Hematopoietic multipotent progenitor cell treated with erythropoietin and hydrocortisone succinate and interleukin-3 and kit ligand, for 6 days (in vitro differentiated cells): Measurements from ENCODE around the gene ZNF552.
"Not testable (repeated sequence)": the region's sequence is repeated elsewhere in the genome, so short reads cannot be mapped to it uniquely, and the experiment has no call there.

Experiments used
- DNase-seq: peaks from one replicate; pipeline ENCODE4 v3.0.0-alpha.2; 2015

Gene ZNF552

GRCh38 chr19:57817976-57818375 is 3.3 kb upstream of the ZNF552 start:
- no peak for DNase-seq

- peak; percentile 42 for DNase-seq
These were observed 1.9 kb upstream of the ZNF552 start for GRCh38 chr19:57816652-57817051.

GRCh38 chr19:57815247-57816075 is 748 bp upstream of the ZNF552 start:
- no peak for DNase-seq

GRCh38 chr19:57813919-57814504 is 701 bp downstream of the ZNF552 start:
- DNase-seq, result peak; percentile 21

GRCh38 chr19:57812975-57813820 is 1.5 kb downstream of the ZNF552 start:
- DNase-seq, result not testable (repeated sequence)

- peak; percentile 59 for DNase-seq
These were observed 2.5 kb downstream of the ZNF552 start for GRCh38 chr19:57812226-57812625.

- peak; percentile 27 for DNase-seq
These were observed 4.1 kb downstream of the ZNF552 start for GRCh38 chr19:57810410-57811295.

- no peak for DNase-seq
These were observed 7.2 kb downstream of the ZNF552 start for GRCh38 chr19:57807541-57807940.

GRCh38 chr19:57803594-57804325 is 11.0 kb downstream of the ZNF552 start:
- peak; percentile 73 for DNase-seq

- DNase-seq, result no peak
These were observed 11.5 kb downstream of the ZNF552 start for GRCh38 chr19:57803265-57803593.

GRCh38 chr19:57802269-57802668 is 12.4 kb downstream of the ZNF552 start:
- DNase-seq, result peak; percentile 15

- no peak for DNase-seq
These were observed 14.0 kb downstream of the ZNF552 start for GRCh38 chr19:57800696-57801095.

- DNase-seq, result not testable (repeated sequence)
These were observed 18.1 kb downstream of the ZNF552 start for GRCh38 chr19:57796580-57796979.

GRCh38 chr19:57789288-57789687 is 25.4 kb downstream of the ZNF552 start:
- no peak for DNase-seq

- DNase-seq, result no peak
These were observed 26.5 kb downstream of the ZNF552 start for GRCh38 chr19:57788114-57788692.

- DNase-seq, result no peak
These were observed 27.8 kb downstream of the ZNF552 start for GRCh38 chr19:57786906-57787305.

- DNase-seq, result no peak
These were observed 28.4 kb downstream of the ZNF552 start for GRCh38 chr19:57786286-57786685.

GRCh38 chr19:57779220-57779845 is 35.4 kb downstream of the ZNF552 start:
- no peak for DNase-seq

- no peak for DNase-seq
These were observed 36.4 kb downstream of the ZNF552 start for GRCh38 chr19:57778336-57778735.

GRCh38 chr19:57776764-57777296 is 37.9 kb downstream of the ZNF552 start:
- DNase-seq, result no peak

- DNase-seq, result no peak
These were observed 41.2 kb downstream of the ZNF552 start for GRCh38 chr19:57773488-57773887.
